GM23248 (cell line): ENCODE measurements around the gene ASB1. TPM values are rescaled to one million over a fixed set of nuclear protein-coding genes. Genes with fewer than 3 reads are reported as not detected.

Experiments
- DNase-seq: peaks from one replicate; pipeline ENCODE4 v3.0.0-alpha.2; 2015
- H2AFZ ChIP-seq: fragments of 200-600 bp; sonication (generic); 2 replicates; pipeline ENCODE4 v1.6.1; 2016; ENCODE audit warnings: antibody characterized with exemption
- H3F3A ChIP-seq: fragments of 200-600 bp; sonication (generic); 2 replicates; pipeline ENCODE4 v1.6.1; 2016; ENCODE audit warnings: mild to moderate bottlenecking, antibody characterized with exemption, mixed run types; ENCODE audit not compliant: insufficient read depth
- H3K27ac ChIP-seq: fragments of 200-600 bp; sonication (generic); 2 replicates; pipeline ENCODE4 v1.5.1; 2016; ENCODE audit warnings: mild to moderate bottlenecking
- H3K27me3 ChIP-seq: fragments of 200-600 bp; sonication (generic); replicated peaks from 2 replicates; pipeline ENCODE4 v1.6.1; 2016; ENCODE audit warnings: mild to moderate bottlenecking; ENCODE audit not compliant: insufficient read depth
- H3K36me3 ChIP-seq: fragments of 200-600 bp; sonication (generic); 2 replicates; pipeline ENCODE4 v1.6.1; 2016; ENCODE audit warnings: low read depth, mild to moderate bottlenecking
- H3K4me1 ChIP-seq: fragments of 200-600 bp; sonication (generic); 2 replicates; pipeline ENCODE4 v1.6.1; 2016; ENCODE audit warnings: mild to moderate bottlenecking; ENCODE audit not compliant: insufficient read depth
- H3K4me2 ChIP-seq: fragments of 200-600 bp; sonication (generic); one replicate; pipeline ENCODE4 v1.6.1; 2016; ENCODE audit warnings: mild to moderate bottlenecking; ENCODE audit not compliant: unreplicated experiment
- H3K4me3 ChIP-seq: fragments of 200-600 bp; sonication (generic); 2 replicates; pipeline ENCODE4 v1.5.1; 2016; ENCODE audit warnings: mild to moderate bottlenecking
- H3K79me2 ChIP-seq: fragments of 200-600 bp; sonication (generic); 2 replicates; pipeline ENCODE4 v1.6.1; 2016; ENCODE audit warnings: mild to moderate bottlenecking; ENCODE audit not compliant: insufficient read depth
- H3K9ac ChIP-seq: fragments of 200-600 bp; sonication (generic); 2 replicates; pipeline ENCODE4 v1.6.1; 2016; ENCODE audit warnings: mild to moderate bottlenecking
- H3K9me2 ChIP-seq: fragments of 200-600 bp; sonication (generic); 2 replicates; pipeline ENCODE4 v1.6.1; 2016; ENCODE audit warnings: mixed run types, mild to moderate bottlenecking, moderate library complexity; ENCODE audit not compliant: insufficient read depth
- H3K9me3 ChIP-seq: fragments of 200-600 bp; sonication (generic); one replicate; pipeline ENCODE4 v1.6.1; 2017; ENCODE audit warnings: low read depth
- H4K20me1 ChIP-seq: fragments of 200-600 bp; sonication (generic); 2 replicates; pipeline ENCODE4 v1.6.0; 2016; ENCODE audit not compliant: insufficient read depth
- EZH2 ChIP-seq: fragments of 200-600 bp; sonication (generic); IDR thresholded peaks from 2 replicates; pipeline ENCODE4 v1.6.1; 2018; ENCODE audit warnings: antibody characterized with exemption, mild to moderate bottlenecking; ENCODE audit not compliant: insufficient read depth, poor library complexity, severe bottlenecking
- EZH2phosphoT487 ChIP-seq: fragments of 200-600 bp; sonication (generic); IDR thresholded peaks from 2 replicates; pipeline ENCODE4 v1.6.1; 2018; ENCODE audit warnings: antibody characterized with exemption, moderate library complexity, mild to moderate bottlenecking, low read depth; ENCODE audit not compliant: insufficient read depth
- WGBS, 2 experiments: methylation state at CpG; one replicate each; pipeline ENCODE4 v1.1.6; 2015 to 2017; ENCODE audit warnings: low lambda C conversion rate in 2 of 2, low coverage in 1 of 2; ENCODE audit errors: missing lambda C conversion rate in 2 of 2; 5-methylcytosine and 5-hydroxymethylcytosine counted together
- in situ Hi-C: fragments of 300-500 bp; cut with MboI; formaldehyde crosslinking; loops from 2 replicates; pipeline ENCODE4 v1.15.0; 2020
- polyA plus RNA-seq: library from polyadenylated mRNA; unstranded; fragments of >200 nt; fragmentation: Nextera tagmentation; extraction: Ambion mirVana; gene quantifications from 2 replicates; pipeline ENCODE4 v1.2.1, GENCODE V29; 2016
- total RNA-seq: library from RNA; depleted of rRNA; stranded (reverse); fragments of >200 nt; shearing (Covaris generic); gene quantifications from 2 replicates; pipeline ENCODE4 v1.2.3, GENCODE V29; 2014

The ASB1 gene
- total and polyA plus RNA-seq, 2 experiments from 2014 or later: 35.3 to 35.5 TPM

GRCh38 chr2:238380336-238380735 lies 46.4 kb upstream of the ASB1 start:
- no peaks in the 10 kb centered on the region for H3K9me3 ChIP-seq
- no peak for DNase-seq
- H3F3A ChIP-seq: no peaks in the 10 kb centered on the region
- 94 to 95% methylated on average over 7 of the region's 7 CpGs for WGBS, 2 experiments
- H3K9ac ChIP-seq: no peak overlapping the region
- peaks cover 13% of the 10 kb centered on the region for H3K4me1 ChIP-seq
- H3K4me2 ChIP-seq: no peak overlapping the region
- no peaks in the 10 kb centered on the region; the same call in 1 of the 2 replicates for H3K36me3 ChIP-seq
- no peak overlapping the region for H3K4me3 ChIP-seq
- no peaks in the 10 kb centered on the region for H3K27me3 ChIP-seq
- H3K79me2 ChIP-seq: 0 out of 2 replicates have a peak, but pooled peaks cover 3% of the 10 kb centered on the region
- no peak overlapping the region for H2AFZ ChIP-seq
- no peaks in the 10 kb centered on the region for H4K20me1 ChIP-seq
- H3K27ac ChIP-seq: no peak overlapping the region
- TF ChIP-seq EZH2phosphoT487: no peak
- TF ChIP-seq EZH2: no peak
- in situ Hi-C loops: no loop called here
- no peaks in the 10 kb centered on the region for H3K9me2 ChIP-seq

- Histone ChIP-seq H3K4me2 (no peak overlapping the region), H3K9ac (no peak overlapping the region), H4K20me1 (no peaks in the 10 kb centered on the region), H3K9me2 (no peaks in the 10 kb centered on the region), H3K79me2 (0 out of 2 replicates have a peak, but pooled peaks cover 3% of the 10 kb centered on the region), H3K27me3 (no peaks in the 10 kb centered on the region), H2AFZ (no peak overlapping the region), H3K4me1 (peaks cover 13% of the 10 kb centered on the region), H3K4me3 (no peak overlapping the region), H3F3A (no peaks in the 10 kb centered on the region), H3K9me3 (no peaks in the 10 kb centered on the region), H3K36me3 (no peaks in the 10 kb centered on the region; the same call in 1 of the 2 replicates), H3K27ac (no peak overlapping the region)
- in situ Hi-C loops: no loop called here
- DNase-seq: peak; percentile 70
- WGBS, 2 experiments: 87 to 95% methylated on average over 1 of the region's 1 CpG
- TF ChIP-seq EZH2 (no peak), EZH2phosphoT487 (no peak)
Observed at GRCh38 chr2:238380785-238381184, 45.9 kb upstream of the ASB1 start.

GRCh38 chr2:238381341-238382115 lies 45.2 kb upstream of the ASB1 start:
- no peaks in the 10 kb centered on the region; the same call in 1 of the 2 replicates for H3K36me3 ChIP-seq
- in situ Hi-C loops: no loop called here
- H3F3A ChIP-seq: no peaks in the 10 kb centered on the region
- H3K27ac ChIP-seq: no peak overlapping the region
- peaks cover 13% of the 10 kb centered on the region for H3K4me1 ChIP-seq
- no peaks in the 10 kb centered on the region for H3K9me2 ChIP-seq
- H3K4me2 ChIP-seq: no peak overlapping the region
- H4K20me1 ChIP-seq: no peaks in the 10 kb centered on the region
- no peak overlapping the region for H2AFZ ChIP-seq
- H3K4me3 ChIP-seq: no peak overlapping the region
- no peaks in the 10 kb centered on the region for H3K9me3 ChIP-seq
- no peak for DNase-seq
- H3K79me2 ChIP-seq: 0 out of 2 replicates have a peak, but pooled peaks cover 3% of the 10 kb centered on the region
- H3K9ac ChIP-seq: no peak overlapping the region
- no peaks in the 10 kb centered on the region for H3K27me3 ChIP-seq
- 96 to 97% methylated on average over 16 of the region's 16 CpGs for WGBS, 2 experiments
- TF ChIP-seq EZH2phosphoT487 (no peak), EZH2 (no peak)

- no peaks in the 10 kb centered on the region for H3K9me3 ChIP-seq
- H3F3A ChIP-seq: no peaks in the 10 kb centered on the region
- no peaks in the 10 kb centered on the region for H3K27me3 ChIP-seq
- no peak overlapping the region for H3K27ac ChIP-seq
- in situ Hi-C loops: no loop called here
- H3K79me2 ChIP-seq: 0 out of 2 replicates have a peak, but pooled peaks cover 3% of the 10 kb centered on the region
- 81 to 83% methylated on average over 4 to 5 of the region's 5 CpGs for WGBS, 2 experiments
- H4K20me1 ChIP-seq: no peaks in the 10 kb centered on the region
- peak; percentile 17 for DNase-seq
- no peaks in the 10 kb centered on the region for H3K9me2 ChIP-seq
- H3K4me3 ChIP-seq: no peak overlapping the region
- TF ChIP-seq EZH2 (no peak), EZH2phosphoT487 (no peak)
- H3K36me3 ChIP-seq: no peaks in the 10 kb centered on the region; the same call in 1 of the 2 replicates
- no peak overlapping the region for H3K4me2 ChIP-seq
- H3K4me1 ChIP-seq: peaks cover 13% of the 10 kb centered on the region
- H2AFZ ChIP-seq: no peak overlapping the region
- H3K9ac ChIP-seq: no peak overlapping the region
Observed at GRCh38 chr2:238382381-238382781, 44.3 kb upstream of the ASB1 start.
